ENCODE results near the gene LPAR1. TPM values are rescaled to one million over a fixed set of nuclear protein-coding genes. Genes with fewer than 3 reads are reported as not detected.

LPAR1 gene
- total RNA-seq: 10 to 100 TPM; 20.2 to 48.2 TPM

GRCh38 chr9:111038331-111039230, at the start of gene LPAR1:
LPAR1 (minus strand) TSS chr9:111038470; CDS start chr9:110972117, 66,353 bp downstream.
- Histone ChIP-seq H3K4me3 (peak within 1 kb of the TSS; percentile 49 to 64), H3K9me3 (no peaks in the 10 kb centered on the region), H3K27me3 (peaks cover 0 to 3% of the 10 kb centered on the region in 2 donors), H3K4me1 (peaks cover 0 to 17% of the 10 kb centered on the region in 2 donors), H3K27ac (peak within 1 kb of the TSS; percentile 84 to 85), H3K36me3 (no peaks in the 10 kb centered on the region)
- peak; percentile 74 for DNase-seq (ENCODE audit: low spot score)
- TF ChIP-seq CTCF (IDR thresholded peaks at IDR 0.05): no peak

GRCh38 chr9:111078391-111079038, 40.2 kb upstream of the LPAR1 start:
- TF ChIP-seq CTCF (IDR thresholded peaks at IDR 0.05): no peak
- Histone ChIP-seq H3K36me3 (no peaks in the 10 kb centered on the region), H3K9me3 (no peaks in the 10 kb centered on the region), H3K4me3 (no peak overlapping the region), H3K27me3 (no peaks in the 10 kb centered on the region), H3K4me1 (no peaks in the 10 kb centered on the region), H3K27ac (no peak overlapping the region)
- DNase-seq (ENCODE audit: low spot score): no peak

GRCh38 chr9:111076519-111076918, 38.2 kb upstream of the LPAR1 start:
- TF ChIP-seq CTCF (IDR thresholded peaks at IDR 0.05): no peak
- no peaks in the 10 kb centered on the region for H3K9me3 ChIP-seq
- no peak overlapping the region for H3K27ac ChIP-seq
- no peaks in the 10 kb centered on the region for H3K27me3 ChIP-seq
- no peaks in the 10 kb centered on the region for H3K36me3 ChIP-seq
- DNase-seq (ENCODE audit: low spot score): no peak
- no peak overlapping the region for H3K4me3 ChIP-seq
- H3K4me1 ChIP-seq: no peaks in the 10 kb centered on the region

GRCh38 chr9:111076042-111076441, 37.8 kb upstream of the LPAR1 start:
- Histone ChIP-seq H3K4me1 (no peaks in the 10 kb centered on the region), H3K27me3 (no peaks in the 10 kb centered on the region), H3K27ac (no peak overlapping the region), H3K36me3 (no peaks in the 10 kb centered on the region), H3K4me3 (no peak overlapping the region), H3K9me3 (no peaks in the 10 kb centered on the region)
- DNase-seq (ENCODE audit: low spot score): no peak
- TF ChIP-seq CTCF (IDR thresholded peaks at IDR 0.05): no peak

GRCh38 chr9:111074395-111074794, 36.1 kb upstream of the LPAR1 start:
- H3K9me3 ChIP-seq: no peaks in the 10 kb centered on the region
- no peak overlapping the region for H3K27ac ChIP-seq
- no peak for DNase-seq (ENCODE audit: low spot score)
- H3K27me3 ChIP-seq: no peaks in the 10 kb centered on the region
- TF ChIP-seq CTCF (IDR thresholded peaks at IDR 0.05): no peak
- no peaks in the 10 kb centered on the region for H3K4me1 ChIP-seq
- no peak overlapping the region for H3K4me3 ChIP-seq
- H3K36me3 ChIP-seq: no peaks in the 10 kb centered on the region
